Measurements from ENCODE around the gene FAM171A1.

DNA sequence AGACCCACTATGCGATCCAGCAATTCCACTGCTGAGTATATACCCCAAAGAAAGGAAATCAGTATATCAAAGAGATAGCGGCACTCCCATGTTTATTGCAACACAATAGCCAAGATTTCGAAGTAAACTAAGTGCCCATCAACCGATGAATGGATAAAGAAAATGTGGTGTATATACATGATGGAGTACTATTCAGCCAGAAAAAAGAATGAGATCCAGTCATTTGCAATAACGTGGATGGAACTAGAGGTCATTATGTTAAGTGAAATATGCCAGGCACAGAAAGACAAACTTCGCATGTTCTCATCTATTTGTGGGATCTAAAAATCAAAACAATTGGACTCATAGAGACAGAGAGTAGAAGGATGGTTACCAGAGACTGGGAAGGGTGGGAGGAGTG is 195.5 kb downstream of the FAM171A1 start:
- TF ChIP-seq, protein P1, sequence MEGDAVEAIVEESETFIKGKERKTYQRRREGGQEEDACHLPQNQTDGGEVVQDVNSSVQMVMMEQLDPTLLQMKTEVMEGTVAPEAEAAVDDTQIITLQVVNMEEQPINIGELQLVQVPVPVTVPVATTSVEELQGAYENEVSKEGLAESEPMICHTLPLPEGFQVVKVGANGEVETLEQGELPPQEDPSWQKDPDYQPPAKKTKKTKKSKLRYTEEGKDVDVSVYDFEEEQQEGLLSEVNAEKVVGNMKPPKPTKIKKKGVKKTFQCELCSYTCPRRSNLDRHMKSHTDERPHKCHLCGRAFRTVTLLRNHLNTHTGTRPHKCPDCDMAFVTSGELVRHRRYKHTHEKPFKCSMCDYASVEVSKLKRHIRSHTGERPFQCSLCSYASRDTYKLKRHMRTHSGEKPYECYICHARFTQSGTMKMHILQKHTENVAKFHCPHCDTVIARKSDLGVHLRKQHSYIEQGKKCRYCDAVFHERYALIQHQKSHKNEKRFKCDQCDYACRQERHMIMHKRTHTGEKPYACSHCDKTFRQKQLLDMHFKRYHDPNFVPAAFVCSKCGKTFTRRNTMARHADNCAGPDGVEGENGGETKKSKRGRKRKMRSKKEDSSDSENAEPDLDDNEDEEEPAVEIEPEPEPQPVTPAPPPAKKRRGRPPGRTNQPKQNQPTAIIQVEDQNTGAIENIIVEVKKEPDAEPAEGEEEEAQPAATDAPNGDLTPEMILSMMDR (optimal IDR thresholded peaks at IDR 0.05 in 1 of 3, IDR thresholded peaks at IDR 0.05 in 1 of 3, conservative IDR thresholded peaks at IDR 0.05 in 1 of 3; ENCODE audit: extremely low read depth in 1 of 3, insufficient read depth in 2 of 3, low read length in 3 of 3), result no peak
- no peak for TF ChIP-seq EZH2 (IDR thresholded peaks at IDR 0.05; ENCODE audit: low read length)
